Thoracic aorta (tissue), 2 donors: ENCODE data around the gene SNX27. TPM values are rescaled to one million over a fixed set of nuclear protein-coding genes. Genes with fewer than 3 reads are reported as not detected.

Experiments
- ATAC-seq: fragments of 150-250 bp; one replicate; pipeline ENCODE4 v1.8.0; 2017; ENCODE audit warnings: low read depth; ENCODE audit not compliant: insufficient number of reproducible peaks, low FRiP score
- DNase-seq: peaks from one replicate; pipeline ENCODE4 v3.0.0-alpha.2; 2020; ENCODE audit warnings: low spot score
- H3K27ac ChIP-seq, 2 donors: fragments of 200-600 bp; sonication (generic); 1 replicate in 1 of 2; 2 replicates in 1 of 2; pipeline ENCODE4 v1.5.1; 2016; ENCODE audit warnings: mild to moderate bottlenecking in 2 of 2, moderate library complexity in 2 of 2
- H3K27me3 ChIP-seq: fragments of 200-600 bp; sonication (generic); replicated peaks from 2 replicates; pipeline ENCODE4 v1.6.0; 2016; ENCODE audit warnings: mild to moderate bottlenecking; ENCODE audit not compliant: insufficient read depth
- H3K36me3 ChIP-seq: fragments of 200-600 bp; sonication (generic); one replicate; pipeline ENCODE4 v1.5.1; 2016
- H3K4me1 ChIP-seq, 2 donors: fragments of 200-600 bp; sonication (generic); 1 replicate in 1 of 2; 2 replicates in 1 of 2; pipeline versions ENCODE4 v1.5.1 to v1.6.0; 2016; ENCODE audit warnings: low read depth in 2 of 2, mild to moderate bottlenecking in 1 of 2; ENCODE audit not compliant: control insufficient read depth in 1 of 2
- H3K4me3 ChIP-seq: fragments of 200-600 bp; sonication (generic); 2 replicates; pipeline ENCODE4 v1.5.1; 2016; ENCODE audit warnings: mild to moderate bottlenecking
- H3K9me3 ChIP-seq: fragments of 200-600 bp; sonication (generic); 2 replicates; pipeline ENCODE4 v1.5.1; 2016
- CTCF ChIP-seq: fragments of 200-600 bp; sonication (generic); IDR thresholded peaks from one replicate; pipeline ENCODE4 v1.5.1; 2019; ENCODE audit warnings: antibody characterized with exemption
- total RNA-seq, 2 donors: library from RNA; depleted of rRNA; stranded (reverse); fragments of >200 nt; gene quantifications; one replicate each; pipeline versions ENCODE4 v1.1.0 to v1.2.3, GENCODE V29; 2016

SNX27 gene
- total RNA-seq, 2 donors from 2014 or later = 25.6 to 46.7 TPM

- Histone ChIP-seq H3K9me3 (no peaks in the 10 kb centered on the region), H3K27ac (no peak overlapping the region), H3K27me3 (no peaks in the 10 kb centered on the region), H3K36me3 (peaks cover 27% of the 10 kb centered on the region), H3K4me3 (no peak overlapping the region), H3K4me1 (no peaks in the 10 kb centered on the region)
- no peak for TF ChIP-seq CTCF
- DNase-seq (no peak), ATAC-seq (no peak)
Measured at GRCh38 chr1:151581451-151581850, 30.4 kb upstream of the SNX27 start.

GRCh38 chr1:151581921-151582320 lies 29.9 kb upstream of the SNX27 start:
- Histone ChIP-seq H3K4me1 (no peaks in the 10 kb centered on the region), H3K9me3 (no peaks in the 10 kb centered on the region), H3K27ac (no peak overlapping the region), H3K27me3 (no peaks in the 10 kb centered on the region), H3K4me3 (no peak overlapping the region), H3K36me3 (peaks cover 27% of the 10 kb centered on the region)
- DNase-seq = no peak
- TF ChIP-seq CTCF = no peak
- no peak for ATAC-seq

- ATAC-seq (no peak), DNase-seq (no peak)
- Histone ChIP-seq H3K36me3 (peaks cover 18% of the 10 kb centered on the region), H3K4me3 (no peak overlapping the region), H3K9me3 (no peaks in the 10 kb centered on the region), H3K27ac (no peak overlapping the region), H3K27me3 (no peaks in the 10 kb centered on the region), H3K4me1 (no peaks in the 10 kb centered on the region)
- no peak for TF ChIP-seq CTCF
Measured at GRCh38 chr1:151583796-151584195, 28.1 kb upstream of the SNX27 start.

- Histone ChIP-seq H3K27ac (no peak overlapping the region), H3K4me1 (no peaks in the 10 kb centered on the region), H3K4me3 (no peak overlapping the region), H3K27me3 (no peaks in the 10 kb centered on the region), H3K9me3 (no peaks in the 10 kb centered on the region), H3K36me3 (peaks cover 16% of the 10 kb centered on the region)
- no peak for TF ChIP-seq CTCF
- DNase-seq (no peak), ATAC-seq (no peak)
Measured at GRCh38 chr1:151584278-151584677, 27.6 kb upstream of the SNX27 start.

GRCh38 chr1:151584780-151585179 lies 27.1 kb upstream of the SNX27 start:
- DNase-seq = no peak
- no peaks in the 10 kb centered on the region for H3K27me3 ChIP-seq
- H3K9me3 ChIP-seq = no peaks in the 10 kb centered on the region
- no peak overlapping the region for H3K4me3 ChIP-seq
- no peaks in the 10 kb centered on the region for H3K4me1 ChIP-seq
- no peak for TF ChIP-seq CTCF
- H3K36me3 ChIP-seq = peaks cover 11% of the 10 kb centered on the region
- H3K27ac ChIP-seq = no peak overlapping the region
- no peak for ATAC-seq
